ENCODE data around the gene FARS2.

The FARS2 gene

GRCh38 chr6:5599127-5599526 lies 337.8 kb downstream of the FARS2 start:
- no peak for DNase-seq

- DNase-seq, result no peak
Observed at GRCh38 chr6:5605937-5606336, 344.6 kb downstream of the FARS2 start.

DNA sequence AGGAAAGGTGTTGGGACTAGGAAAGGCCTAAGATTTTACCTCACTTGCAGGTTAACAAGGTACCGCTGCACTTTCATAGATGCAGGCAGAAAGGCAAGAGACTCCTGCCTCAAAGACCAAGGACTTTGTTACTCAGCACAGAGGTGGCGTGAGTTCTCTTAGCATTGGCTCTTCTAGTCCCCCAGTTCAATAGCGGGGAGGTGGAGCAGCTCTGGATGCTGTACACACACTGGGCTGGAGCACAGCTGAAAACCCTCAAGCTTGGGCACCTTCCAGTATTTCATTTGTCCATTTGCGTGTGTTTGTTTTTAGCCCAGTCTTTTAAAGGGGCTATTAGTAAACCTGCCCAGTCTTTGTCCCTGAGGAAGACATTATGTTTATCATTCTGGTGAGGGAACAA lies 345.2 kb downstream of the FARS2 start:
- no peak for DNase-seq

DNA sequence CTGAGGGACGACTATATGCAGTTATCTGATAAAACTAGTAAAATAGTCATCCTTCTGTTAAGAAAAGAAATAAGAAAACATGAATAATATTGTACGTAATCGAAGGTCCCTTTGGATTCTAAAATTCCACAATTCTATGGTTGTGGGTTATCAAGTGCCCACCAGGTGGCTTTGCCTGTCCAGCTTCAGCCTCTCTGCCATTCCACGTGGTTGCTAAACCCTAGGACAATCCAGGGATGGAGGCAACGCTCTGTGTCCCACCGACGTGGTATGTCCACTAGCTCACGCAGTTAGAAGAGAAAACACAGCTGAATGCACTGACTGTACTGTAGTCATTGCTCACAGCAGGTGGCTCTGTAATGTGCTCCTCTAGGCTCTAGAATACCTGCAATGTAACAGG lies 349.3 kb downstream of the FARS2 start:
- no peak for DNase-seq

GRCh38 chr6:5617179-5617578 lies 355.9 kb downstream of the FARS2 start:
- no peak for DNase-seq

- DNase-seq, result peak; percentile 22
Observed at GRCh38 chr6:5619249-5619648, 357.9 kb downstream of the FARS2 start.

- DNase-seq, result no peak
Observed at GRCh38 chr6:5622276-5623005, 361.1 kb downstream of the FARS2 start.

DNA sequence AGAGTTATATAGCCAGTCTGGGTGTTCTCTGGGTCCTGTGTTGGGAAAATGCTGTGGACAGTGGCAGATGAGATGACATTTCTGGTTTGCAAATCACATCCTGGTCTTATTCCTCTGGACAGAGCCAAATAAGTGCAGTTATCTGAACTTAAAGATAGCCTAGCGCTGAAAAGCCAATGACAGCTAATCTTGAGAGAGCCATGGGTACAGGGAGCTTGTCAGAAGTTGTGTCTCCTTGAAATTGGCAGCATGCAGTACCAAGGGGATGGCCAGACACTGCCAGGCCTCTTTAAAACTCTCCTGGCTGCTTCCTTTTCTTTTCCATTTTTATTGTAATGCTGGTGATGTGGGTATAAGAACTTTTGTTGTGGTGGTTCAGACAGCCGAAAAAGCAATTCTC lies 362.5 kb downstream of the FARS2 start:
- no peak for DNase-seq

- DNase-seq, result no peak
Observed at GRCh38 chr6:5624256-5624655, 362.9 kb downstream of the FARS2 start.

GRCh38 chr6:5626727-5627426 lies 365.6 kb downstream of the FARS2 start:
- peak; percentile 16 for DNase-seq

DNA sequence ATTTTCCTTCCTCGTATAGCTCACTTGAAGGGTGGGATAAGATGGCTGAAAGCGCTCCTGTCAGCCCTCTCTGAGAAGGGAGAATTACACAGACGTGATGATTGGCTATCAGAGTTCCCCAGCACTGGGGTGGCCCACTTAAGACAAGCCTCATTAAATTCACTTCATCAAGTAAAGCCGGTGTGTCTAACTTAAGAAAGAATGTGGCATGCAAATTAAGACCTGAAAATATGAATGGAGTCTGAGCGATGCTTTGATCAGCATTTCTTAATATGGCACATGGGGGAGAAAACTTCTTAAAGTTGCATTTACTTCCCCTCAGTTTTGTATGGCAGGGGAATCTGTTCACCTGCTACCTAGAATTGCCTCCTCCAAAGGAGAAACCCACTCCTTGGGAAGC lies 369.3 kb downstream of the FARS2 start:
- no peak for DNase-seq

- no peak for DNase-seq
Observed at GRCh38 chr6:5632348-5632935, 371.1 kb downstream of the FARS2 start.

DNA sequence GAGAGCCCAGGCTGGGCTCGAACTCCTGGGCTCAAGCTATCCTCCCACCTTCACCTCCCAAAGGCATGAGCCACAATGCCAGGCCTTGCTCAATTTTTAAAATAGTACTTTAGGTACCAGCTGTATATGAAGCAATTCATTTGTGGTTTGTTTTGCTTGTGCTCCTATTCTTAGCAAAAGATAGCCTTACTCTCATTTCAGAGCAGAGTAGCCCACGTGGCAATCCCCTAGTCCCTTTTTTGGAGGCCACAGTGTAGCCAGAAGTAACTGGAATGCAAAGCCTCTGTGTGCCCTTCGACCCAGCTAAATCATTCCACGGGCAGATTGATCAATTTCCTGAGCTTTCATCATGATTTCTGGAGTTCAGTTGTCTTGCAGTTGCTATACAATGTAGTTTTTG lies 373.2 kb downstream of the FARS2 start:
- DNase-seq, result no peak

- DNase-seq, result no peak
Observed at GRCh38 chr6:5636210-5637030, 375.1 kb downstream of the FARS2 start.

GRCh38 chr6:5637714-5638113 lies 376.4 kb downstream of the FARS2 start:
- no peak for DNase-seq

GRCh38 chr6:5638666-5639065 lies 377.4 kb downstream of the FARS2 start:
- DNase-seq, result no peak

- no peak for DNase-seq
Observed at GRCh38 chr6:5639193-5639592, 377.9 kb downstream of the FARS2 start.

- DNase-seq, result no peak
Observed at GRCh38 chr6:5640614-5641013, 379.3 kb downstream of the FARS2 start.

GRCh38 chr6:5644523-5645185 lies 383.3 kb downstream of the FARS2 start:
- DNase-seq, result no peak

DNA sequence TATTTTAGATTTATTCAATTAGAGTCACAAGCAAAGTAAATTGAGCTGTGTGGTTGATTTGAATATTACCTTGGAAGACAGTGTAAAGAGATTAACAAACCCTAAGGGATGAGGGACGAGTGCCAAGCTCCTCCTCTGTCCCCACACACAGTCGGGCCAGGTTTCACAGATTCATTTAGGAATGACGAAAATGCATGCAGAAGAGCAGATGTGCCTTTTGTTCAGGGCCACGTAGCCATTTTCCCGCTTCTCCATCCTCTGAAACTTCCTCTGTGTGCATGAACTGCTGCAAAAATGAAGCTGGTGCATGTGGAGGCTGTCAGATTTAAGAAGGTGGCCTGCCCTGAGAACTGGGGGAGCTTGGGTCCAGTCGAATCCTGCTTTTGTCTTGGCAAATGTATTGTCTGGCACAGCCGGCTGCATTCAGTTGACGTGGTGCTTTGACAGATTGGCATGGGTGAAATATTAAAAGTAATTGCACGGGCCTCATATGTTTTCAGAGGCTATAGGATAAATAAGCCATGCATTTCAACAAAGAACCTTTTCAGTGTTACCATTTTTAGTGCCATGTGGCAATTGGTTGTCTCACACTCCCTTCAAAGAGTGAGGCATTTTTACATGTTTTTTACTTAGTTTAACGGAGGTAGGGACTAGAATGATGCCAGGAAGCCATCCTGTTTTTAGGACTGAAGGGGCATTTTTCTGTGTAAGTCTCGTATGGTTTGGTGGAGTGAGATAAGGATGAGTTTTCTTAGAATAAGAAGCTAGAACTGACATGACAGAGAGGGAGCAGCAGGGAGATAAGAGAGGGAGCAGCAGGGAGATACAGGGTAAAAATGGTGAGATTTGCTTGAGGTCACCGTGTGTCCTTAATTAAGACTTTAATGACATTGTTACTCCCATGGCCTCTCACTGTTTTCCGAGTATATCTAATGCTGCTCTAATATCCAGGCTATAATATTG lies 384.3 kb downstream of the FARS2 start:
- DNase-seq, result no peak

DNA sequence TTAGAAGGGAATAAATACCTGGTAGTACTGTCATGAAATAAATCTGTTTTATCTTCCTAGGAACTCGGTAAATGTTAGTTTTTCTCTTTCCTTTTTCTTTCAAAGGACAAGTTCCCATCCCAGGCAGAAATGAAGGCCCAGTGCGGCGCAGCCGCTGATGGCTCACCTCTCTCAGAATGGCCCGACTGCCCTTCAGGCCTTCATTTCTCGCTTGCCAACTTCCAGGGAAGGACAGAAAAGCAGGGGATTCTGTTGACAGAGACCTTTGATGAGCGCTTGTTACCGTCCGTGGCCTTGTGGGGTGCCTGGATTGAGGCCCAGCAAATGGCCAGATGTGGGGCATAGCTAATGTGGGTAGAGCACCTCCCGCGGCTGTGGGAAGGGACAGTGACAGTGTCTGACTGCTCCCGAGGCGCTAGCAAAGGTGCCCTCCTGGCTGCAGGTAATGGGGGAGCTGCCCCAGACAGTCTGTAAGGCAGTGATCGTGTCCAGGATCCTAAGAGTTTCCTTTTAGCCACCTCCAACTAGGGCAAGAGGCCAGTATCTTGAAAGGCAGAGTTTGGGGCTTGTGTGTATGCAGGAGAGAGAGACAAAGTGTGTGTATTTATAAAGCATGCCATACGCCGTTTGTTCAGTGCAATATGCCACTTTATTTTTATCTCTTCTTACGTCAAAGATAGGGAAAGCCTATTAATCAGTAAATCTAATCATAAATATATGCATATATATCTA lies 391.3 kb downstream of the FARS2 start:
- no peak for DNase-seq

Data from activated CD4-positive, alpha-beta T cell treated with anti-CD3 and anti-CD28 coated beads for 48 hours (primary cell).